Lower leg skin (tissue), 3 donors: Measurements from ENCODE around the gene ADAMTSL1.

Experiments
- POLR2A ChIP-seq, 2 donors: fragments of 450-650 bp; IDR thresholded peaks; one replicate each; pipeline ENCODE4 v1.6.1; 2016 to 2017; ENCODE audit warnings: antibody characterized with exemption in 2 of 2, mild to moderate bottlenecking in 1 of 2, moderate library complexity in 1 of 2
- TF ChIP-seq, protein P1 (sequence below), 3 donors: fragments of 450-650 bp; IDR thresholded peaks; one replicate each; pipeline ENCODE4 v1.5.1; 2016; ENCODE audit warnings: antibody characterized with exemption in 3 of 3, mild to moderate bottlenecking in 3 of 3, moderate library complexity in 2 of 3

DNA sequence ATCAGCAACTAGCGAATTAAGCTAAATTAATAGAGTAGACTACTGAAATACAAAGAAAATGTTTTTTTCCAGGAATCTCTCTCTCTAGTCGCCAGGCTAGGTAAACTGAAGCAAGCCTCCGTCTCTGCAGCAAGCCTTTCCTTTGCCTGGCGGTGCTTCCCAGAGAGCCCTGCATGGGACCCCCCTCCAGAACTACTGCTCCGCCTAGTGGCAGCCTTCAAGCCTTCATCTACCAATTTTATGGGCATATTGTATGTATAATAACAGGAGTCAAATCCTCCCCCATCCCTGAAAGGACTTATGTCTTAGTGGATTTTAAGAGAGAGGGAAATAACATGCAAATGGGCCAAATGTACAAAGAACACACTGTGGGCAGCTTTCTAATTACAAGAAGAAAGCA lies 317.1 kb downstream of the ADAMTSL1 start:
- TF ChIP-seq POLR2A (IDR thresholded peaks at IDR 0.05), result no peak
- TF ChIP-seq, protein P1, sequence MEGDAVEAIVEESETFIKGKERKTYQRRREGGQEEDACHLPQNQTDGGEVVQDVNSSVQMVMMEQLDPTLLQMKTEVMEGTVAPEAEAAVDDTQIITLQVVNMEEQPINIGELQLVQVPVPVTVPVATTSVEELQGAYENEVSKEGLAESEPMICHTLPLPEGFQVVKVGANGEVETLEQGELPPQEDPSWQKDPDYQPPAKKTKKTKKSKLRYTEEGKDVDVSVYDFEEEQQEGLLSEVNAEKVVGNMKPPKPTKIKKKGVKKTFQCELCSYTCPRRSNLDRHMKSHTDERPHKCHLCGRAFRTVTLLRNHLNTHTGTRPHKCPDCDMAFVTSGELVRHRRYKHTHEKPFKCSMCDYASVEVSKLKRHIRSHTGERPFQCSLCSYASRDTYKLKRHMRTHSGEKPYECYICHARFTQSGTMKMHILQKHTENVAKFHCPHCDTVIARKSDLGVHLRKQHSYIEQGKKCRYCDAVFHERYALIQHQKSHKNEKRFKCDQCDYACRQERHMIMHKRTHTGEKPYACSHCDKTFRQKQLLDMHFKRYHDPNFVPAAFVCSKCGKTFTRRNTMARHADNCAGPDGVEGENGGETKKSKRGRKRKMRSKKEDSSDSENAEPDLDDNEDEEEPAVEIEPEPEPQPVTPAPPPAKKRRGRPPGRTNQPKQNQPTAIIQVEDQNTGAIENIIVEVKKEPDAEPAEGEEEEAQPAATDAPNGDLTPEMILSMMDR (IDR thresholded peaks at IDR 0.05), result no peak
